Left lung (tissue), 10 donors: Measurements from ENCODE around the gene NANOS1. TPM values are rescaled to one million over a fixed set of nuclear protein-coding genes. Genes with fewer than 3 reads are reported as not detected.

Source experiments
- ATAC-seq: fragments of 200-7000 bp; cut with Tn5 transposase; one replicate; pipeline ENCODE4 v1.9.1; 2020; ENCODE audit warnings: moderate library complexity
- DNase-seq, 4 donors: peaks; one replicate each; pipeline ENCODE4 v3.0.0-alpha.2; 2013 to 2020
- H3K27ac ChIP-seq, 2 donors: fragments of 200-600 bp; sonication (generic) in 1 of 2; one replicate each; pipeline versions ENCODE4 v1.5.0 to v1.8.0; 2020 to 2021
- H3K27me3 ChIP-seq, 2 donors: fragments of 200-600 bp; sonication (generic) in 1 of 2; one replicate each; pipeline versions ENCODE4 v1.5.0 to v1.8.0; 2020 to 2021
- H3K36me3 ChIP-seq, 2 donors: fragments of 200-600 bp; sonication (generic) in 1 of 2; one replicate each; pipeline versions ENCODE4 v1.5.0 to v1.8.0; 2020 to 2021
- H3K4me1 ChIP-seq, 2 donors: fragments of 200-600 bp; one replicate each; pipeline ENCODE4 v1.8.0; 2021
- H3K4me3 ChIP-seq, 2 donors: fragments of 200-600 bp; sonication (generic) in 1 of 2; one replicate each; pipeline versions ENCODE4 v1.5.0 to v1.8.0; 2020 to 2021; ENCODE audit warnings: mild to moderate bottlenecking in 1 of 2
- H3K9me3 ChIP-seq, 2 donors: fragments of 200-600 bp; sonication (generic) in 1 of 2; one replicate each; pipeline versions ENCODE4 v1.5.0 to v1.8.0; 2020 to 2021
- CTCF ChIP-seq, 2 donors: fragments of 200-600 bp; sonication (generic) in 1 of 2; IDR thresholded peaks; one replicate each; pipeline versions ENCODE4 v1.5.0 to v1.8.0; 2021; ENCODE audit warnings: antibody characterized with exemption in 2 of 2
- intact Hi-C, 2 donors: fragments of 100-400 bp; cut with DNase I; formaldehyde crosslinking; loops; one replicate each; pipeline versions ENCODE4 v1.11.2 to v1.14.2; 2022
- polyA plus RNA-seq, 6 donors: library from polyadenylated mRNA; unstranded; fragments of 120-200 nt; gene quantifications; one replicate each; pipeline ENCODE4 v1.2.1, GENCODE V29; 2013; ENCODE audit not compliant: insufficient read length in 6 of 6
- total RNA-seq, 2 donors: library from RNA; stranded (reverse); fragmentation: NEBNext Ultra II Directional; extraction: Animal tissue kit (Norgen Biotek cat#: 25700); gene quantifications; one replicate each; pipeline ENCODE4 v1.2.1, GENCODE V29; 2021
- donor health status: DM: no; HTN: yes; CAD: no.
- donor health status: DM: no; HTN: no; CAD: no.

The NANOS1 gene
- total and polyA plus RNA-seq, 8 donors: 1.0 to 7.0 (median 4.2) TPM

- TF ChIP-seq CTCF (IDR thresholded peaks at IDR 0.05): no peak
- no peaks in the 10 kb centered on the region for H3K27me3 ChIP-seq
- ATAC-seq (peak; percentile 83), DNase-seq (peak in 1 of 4 donors; percentile 54)
- H3K27ac ChIP-seq: no peak overlapping the region
- no peaks in the 10 kb centered on the region for H3K9me3 ChIP-seq
- H3K4me1 ChIP-seq: peaks cover 0 to 5% of the 10 kb centered on the region in 2 donors
- H3K4me3 ChIP-seq: no peak overlapping the region
- no peaks in the 10 kb centered on the region for H3K36me3 ChIP-seq
- intact Hi-C loops: no loop called here
Observed at GRCh38 chr10:119006451-119007210, 22.9 kb upstream of the NANOS1 start.

GRCh38 chr10:119007211-119007574, 22.3 kb upstream of the NANOS1 start:
- TF ChIP-seq CTCF (IDR thresholded peaks at IDR 0.05): no peak
- no peak for DNase-seq
- H3K27ac ChIP-seq: no peak overlapping the region
- no peak for ATAC-seq
- no peak overlapping the region for H3K4me3 ChIP-seq
- no peaks in the 10 kb centered on the region for H3K9me3 ChIP-seq
- intact Hi-C loops: no loop called here
- no peaks in the 10 kb centered on the region for H3K36me3 ChIP-seq
- peaks cover 0 to 5% of the 10 kb centered on the region in 2 donors for H3K4me1 ChIP-seq
- H3K27me3 ChIP-seq: no peaks in the 10 kb centered on the region

GRCh38 chr10:119020627-119020946, 8.9 kb upstream of the NANOS1 start:
- no peak for TF ChIP-seq CTCF (IDR thresholded peaks at IDR 0.05)
- Histone ChIP-seq H3K27me3 (no peaks in the 10 kb centered on the region), H3K4me1 (no peaks in the 10 kb centered on the region), H3K36me3 (no peaks in the 10 kb centered on the region), H3K4me3 (no peak overlapping the region), H3K9me3 (no peaks in the 10 kb centered on the region), H3K27ac (no peak overlapping the region)
- ATAC-seq (no peak), DNase-seq (no peak)
- intact Hi-C loops: no loop called here

- no peaks in the 10 kb centered on the region for H3K9me3 ChIP-seq
- no peak for TF ChIP-seq CTCF (IDR thresholded peaks at IDR 0.05)
- no peaks in the 10 kb centered on the region for H3K27me3 ChIP-seq
- H3K36me3 ChIP-seq: no peaks in the 10 kb centered on the region
- ATAC-seq (no peak), DNase-seq (no peak)
- no peak overlapping the region for H3K4me3 ChIP-seq
- intact Hi-C loops: no loop called here
- no peaks in the 10 kb centered on the region for H3K4me1 ChIP-seq
- no peak overlapping the region for H3K27ac ChIP-seq
Observed at GRCh38 chr10:119022846-119023552, 6.5 kb upstream of the NANOS1 start.

- intact Hi-C loops: no loop called here
- ATAC-seq (no peak), DNase-seq (no peak)
- no peak overlapping the region for H3K27ac ChIP-seq
- H3K4me3 ChIP-seq: no peak overlapping the region
- no peaks in the 10 kb centered on the region for H3K4me1 ChIP-seq
- no peak for TF ChIP-seq CTCF (IDR thresholded peaks at IDR 0.05)
- no peaks in the 10 kb centered on the region for H3K36me3 ChIP-seq
- no peaks in the 10 kb centered on the region for H3K9me3 ChIP-seq
- H3K27me3 ChIP-seq: no peaks in the 10 kb centered on the region
Observed at GRCh38 chr10:119023553-119023868, 6.0 kb upstream of the NANOS1 start.
